Stimulated activated CD8-positive, alpha-beta memory T cell treated with anti-CD3 and anti-CD28 coated beads, Interleukin-7, amount 100 ng/mL, for 4 hours (primary cell): ENCODE data around the gene LDLRAD4.
A peak's percentile ranks its signal among the peaks of the same experiment; 100 is the strongest.

Experiments used
- DNase-seq, 2 donors: peaks; one replicate each; pipeline ENCODE4 v3.0.0-alpha.2; 2020; ENCODE audit warnings: low read depth in 2 of 2

Gene LDLRAD4

DNA sequence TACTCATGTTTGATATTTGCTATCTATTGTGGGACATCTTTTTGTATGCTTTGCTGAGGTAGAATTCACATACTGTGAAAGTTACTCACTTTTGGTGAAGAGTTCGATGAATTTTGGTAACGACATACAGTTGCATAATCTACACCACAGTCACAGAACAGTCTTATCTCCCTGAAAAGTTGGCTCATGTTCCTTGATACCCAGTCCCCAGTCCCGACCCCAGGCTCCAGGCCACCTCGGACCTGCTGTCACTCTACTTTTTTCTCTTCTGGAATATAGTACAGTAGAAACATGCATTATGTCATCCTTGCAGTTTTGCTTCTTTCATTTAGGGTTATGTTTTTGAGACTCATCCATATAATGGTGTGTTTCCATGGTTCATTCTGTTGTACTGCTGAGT is 316.1 kb downstream of the LDLRAD4 start:
- DNase-seq, result no peak

DNA sequence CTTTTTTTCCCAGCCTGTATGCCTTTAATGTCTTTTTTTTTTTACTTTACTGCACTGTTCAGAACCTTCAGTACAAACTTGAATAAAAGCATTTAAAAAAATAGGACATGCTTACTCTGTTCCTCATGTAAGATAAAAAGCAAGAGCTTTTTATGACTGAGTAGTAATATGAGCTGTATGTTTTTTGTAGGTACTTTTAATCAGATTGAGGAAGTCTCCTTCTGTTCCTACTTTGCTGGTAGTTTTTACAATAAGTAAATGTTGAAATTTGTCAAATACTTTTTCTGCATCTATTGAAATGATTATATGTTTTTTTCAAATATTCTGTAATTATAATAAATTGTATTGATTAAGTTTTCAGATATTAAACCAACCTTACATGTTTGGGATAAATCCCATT is 318.0 kb downstream of the LDLRAD4 start:
- DNase-seq, result no peak

DNA sequence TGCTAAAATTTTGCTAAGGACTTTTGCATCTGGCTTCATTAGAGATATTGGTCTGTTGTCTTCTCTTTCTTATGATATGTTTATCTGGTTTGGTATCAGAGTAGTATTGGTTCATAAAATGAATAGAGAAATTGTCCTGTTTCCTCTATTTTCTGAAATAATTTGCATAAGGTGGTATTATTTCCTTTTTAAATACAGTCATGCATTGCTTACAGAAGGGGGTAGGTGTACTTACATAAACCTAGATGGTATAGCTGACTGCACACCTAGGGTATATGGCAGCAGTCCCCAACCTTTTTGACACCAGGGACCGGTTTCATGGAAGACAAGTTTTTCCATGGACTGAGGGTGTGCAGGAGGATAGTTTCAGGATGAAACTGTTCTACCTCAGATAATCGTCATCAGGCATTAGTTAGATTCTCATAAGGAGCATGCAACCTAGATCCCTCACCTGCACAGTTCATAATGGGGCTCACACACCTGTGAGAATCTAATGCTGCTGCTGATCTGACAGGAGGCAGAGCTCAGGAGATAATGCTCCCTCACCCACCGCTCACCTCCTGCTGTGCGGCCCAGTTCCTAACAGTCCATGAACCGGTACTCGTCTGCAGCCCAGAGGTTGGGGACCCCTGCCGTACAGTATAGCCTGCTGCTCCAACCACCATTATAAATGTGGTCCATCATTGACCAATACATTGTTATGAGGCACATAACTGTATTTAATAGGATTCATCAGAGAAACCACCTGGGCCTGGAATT is 318.6 kb downstream of the LDLRAD4 start:
- no peak for DNase-seq

DNA sequence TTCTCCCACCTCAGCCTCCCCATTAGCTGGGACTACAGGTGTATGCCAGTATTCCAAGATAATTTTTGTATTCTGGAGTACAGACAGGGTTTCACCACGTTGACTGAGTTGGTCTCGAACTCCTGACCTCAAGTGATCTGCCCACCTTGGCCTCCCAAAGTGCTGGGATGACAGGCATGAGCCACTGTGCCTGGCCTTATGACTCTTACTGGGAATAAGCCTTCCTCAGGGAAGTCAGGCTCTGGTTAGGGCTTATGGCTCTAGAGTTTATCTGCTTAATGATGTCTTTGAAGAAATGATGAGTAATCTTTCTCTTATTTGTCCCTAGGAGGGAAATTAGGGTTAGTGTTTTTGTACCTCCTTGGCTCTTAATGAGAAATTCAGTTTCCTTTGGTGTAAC is 320.1 kb downstream of the LDLRAD4 start:
- no peak for DNase-seq

DNA sequence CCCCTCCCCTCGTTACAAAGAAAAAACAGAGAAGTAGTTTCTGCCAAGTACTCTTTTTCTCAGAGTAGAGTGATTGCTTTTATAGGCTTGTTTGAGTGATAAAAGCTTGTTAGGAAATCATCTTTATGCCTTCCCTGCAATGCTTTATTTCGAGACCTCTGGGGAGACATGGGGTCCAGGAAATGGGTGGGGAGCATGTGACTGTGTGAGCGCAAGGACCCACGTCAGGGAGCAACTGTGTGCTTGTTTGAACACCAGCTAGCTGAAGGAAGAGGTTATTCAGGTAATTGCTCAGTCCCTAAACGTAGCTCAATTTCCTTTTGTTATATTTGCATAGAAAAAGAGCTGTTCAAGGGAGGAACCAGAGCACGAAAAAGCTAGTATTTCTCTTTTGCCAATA is 320.5 kb downstream of the LDLRAD4 start:
- DNase-seq, result no peak

DNA sequence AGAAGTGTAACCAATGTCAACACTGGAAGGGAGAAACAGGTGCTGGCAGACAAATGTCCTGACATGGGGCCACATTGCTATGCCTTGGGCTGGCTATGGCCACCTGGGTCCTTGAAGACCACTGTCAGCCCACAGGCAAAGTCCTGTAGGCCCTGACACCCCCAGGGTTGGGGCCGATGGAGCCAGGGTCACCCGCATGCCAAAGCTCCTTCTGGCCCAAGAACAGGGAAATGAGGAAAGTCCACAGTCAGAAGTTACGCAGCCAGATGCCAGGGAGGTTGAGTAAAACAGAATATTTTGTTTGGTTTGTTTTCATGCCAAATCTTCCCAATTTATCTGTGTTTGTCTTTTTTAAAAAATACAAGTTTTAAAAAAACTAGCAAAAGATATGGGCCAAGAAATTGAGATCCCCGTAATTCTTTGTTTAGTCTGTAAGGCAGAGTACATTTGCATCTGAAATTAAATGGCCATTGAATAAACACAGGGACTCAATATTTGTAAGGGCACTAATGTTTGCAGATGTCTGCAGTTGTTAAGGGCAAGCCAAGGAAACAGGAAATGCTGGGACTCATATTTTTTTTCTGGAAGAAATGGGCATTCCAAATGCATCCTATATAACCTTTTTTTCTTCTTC is 321.4 kb downstream of the LDLRAD4 start:
- no peak for DNase-seq

DNA sequence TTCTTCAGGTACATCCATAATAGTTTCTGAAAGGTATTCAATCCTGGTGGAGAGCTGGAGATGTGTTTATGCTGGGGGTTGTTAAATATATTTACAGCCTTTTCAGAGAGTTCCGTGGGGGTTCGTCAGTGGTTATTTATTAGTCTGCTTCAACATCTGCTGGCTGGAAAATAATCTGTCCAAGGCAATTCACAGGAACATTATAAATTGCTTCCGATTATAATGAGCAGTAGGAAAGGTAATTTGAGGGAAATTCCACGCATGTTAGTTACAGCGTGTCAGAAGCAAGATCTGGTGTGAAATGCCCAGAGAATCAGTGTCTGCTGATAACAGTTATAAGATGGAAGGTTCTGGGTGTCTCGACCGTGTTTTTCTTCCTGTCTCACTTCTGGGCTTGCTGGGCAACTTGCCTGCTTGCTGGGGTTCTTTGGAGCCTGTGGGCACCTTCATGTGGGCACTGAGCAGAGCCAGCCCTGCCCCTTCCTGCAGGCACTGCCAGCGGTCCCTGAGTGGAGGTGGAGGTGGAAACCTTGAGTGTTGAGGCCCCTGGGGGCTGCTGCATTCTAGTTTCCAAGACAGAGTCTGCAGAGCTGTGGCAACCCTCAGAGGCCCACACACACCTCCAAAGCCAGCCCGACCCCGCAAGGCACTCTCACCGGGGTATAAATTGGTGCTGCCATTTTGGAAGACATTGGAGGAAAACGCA is 322.1 kb downstream of the LDLRAD4 start:
- peak; percentile 17 to 46 for DNase-seq

DNA sequence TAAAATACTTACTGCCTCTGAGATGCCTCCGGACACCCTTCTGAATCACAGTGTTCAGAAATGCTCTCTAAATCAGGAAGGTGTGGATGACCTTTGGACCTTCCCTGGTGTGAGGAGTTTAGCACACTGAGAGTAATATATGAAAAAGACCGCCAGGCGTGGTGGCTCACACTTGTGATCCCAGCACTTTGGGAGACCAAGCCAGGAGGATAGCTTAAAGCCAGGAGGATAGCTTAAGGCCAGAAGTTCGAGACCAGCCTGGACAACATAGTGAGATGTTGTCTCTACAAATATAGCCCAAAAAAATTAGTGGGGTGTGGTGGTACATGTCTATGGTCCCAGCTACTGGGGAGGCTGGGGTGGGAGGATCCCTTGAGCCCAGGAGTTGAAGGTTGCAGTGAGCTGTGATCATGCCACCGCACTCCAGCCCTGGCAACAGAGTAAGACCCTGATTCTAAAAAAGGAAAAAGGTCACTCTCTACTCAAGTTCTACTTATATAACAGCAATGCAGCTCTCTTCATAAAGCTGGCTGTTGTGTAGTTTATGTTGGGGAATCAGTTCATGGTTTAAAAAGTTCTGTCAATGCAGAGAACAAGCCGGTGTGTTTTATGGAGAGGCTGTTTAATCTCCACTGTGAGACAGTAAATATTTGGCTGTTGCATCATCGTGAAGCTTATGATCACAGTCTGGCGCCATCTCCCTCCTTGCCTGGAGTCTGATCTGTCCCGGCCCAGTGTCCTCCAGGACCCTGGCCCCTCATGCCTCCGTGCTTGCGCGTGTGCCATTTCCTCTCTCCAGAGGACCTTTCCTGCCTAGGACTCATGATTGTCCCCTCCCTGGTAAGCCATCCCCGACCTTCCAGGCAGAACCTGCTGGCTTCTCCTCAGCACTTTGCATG is 323.3 kb downstream of the LDLRAD4 start:
- no peak for DNase-seq

DNA sequence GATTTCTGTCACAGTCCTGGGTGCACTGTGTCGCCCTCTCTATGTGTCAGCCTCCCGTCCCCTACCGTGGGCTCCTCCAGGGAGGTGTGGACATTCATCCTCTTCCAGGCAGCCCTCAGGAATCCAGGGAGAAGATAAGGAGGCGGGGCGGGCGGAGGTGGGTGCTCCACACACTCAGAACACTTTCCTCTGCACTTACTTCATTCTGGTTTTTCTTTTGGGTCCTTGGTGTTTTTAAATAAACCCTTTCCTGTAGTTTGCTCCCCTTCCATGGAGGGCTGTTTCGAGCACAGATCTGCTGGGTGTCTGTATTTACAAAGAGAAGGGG is 323.9 kb downstream of the LDLRAD4 start:
- no peak for DNase-seq

DNA sequence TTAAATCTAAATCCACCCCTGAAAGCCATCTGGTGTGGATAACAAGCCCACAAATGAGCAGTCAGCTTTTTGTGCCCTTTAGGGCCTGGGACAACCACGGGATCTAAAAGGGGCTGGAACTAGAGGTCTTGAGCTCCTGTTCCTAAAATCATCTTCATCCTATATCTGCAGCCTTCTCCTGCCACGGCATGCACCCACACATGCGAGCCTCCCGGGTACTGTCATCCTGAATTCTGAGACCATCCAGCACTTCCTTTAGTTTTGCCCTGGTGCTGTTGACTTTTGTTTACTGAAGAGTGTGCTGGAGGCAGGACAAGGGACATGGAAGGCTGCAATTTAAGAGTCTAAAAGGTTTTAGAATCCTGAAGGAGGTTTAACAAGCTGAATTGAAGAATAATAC is 324.6 kb downstream of the LDLRAD4 start:
- no peak for DNase-seq

DNA sequence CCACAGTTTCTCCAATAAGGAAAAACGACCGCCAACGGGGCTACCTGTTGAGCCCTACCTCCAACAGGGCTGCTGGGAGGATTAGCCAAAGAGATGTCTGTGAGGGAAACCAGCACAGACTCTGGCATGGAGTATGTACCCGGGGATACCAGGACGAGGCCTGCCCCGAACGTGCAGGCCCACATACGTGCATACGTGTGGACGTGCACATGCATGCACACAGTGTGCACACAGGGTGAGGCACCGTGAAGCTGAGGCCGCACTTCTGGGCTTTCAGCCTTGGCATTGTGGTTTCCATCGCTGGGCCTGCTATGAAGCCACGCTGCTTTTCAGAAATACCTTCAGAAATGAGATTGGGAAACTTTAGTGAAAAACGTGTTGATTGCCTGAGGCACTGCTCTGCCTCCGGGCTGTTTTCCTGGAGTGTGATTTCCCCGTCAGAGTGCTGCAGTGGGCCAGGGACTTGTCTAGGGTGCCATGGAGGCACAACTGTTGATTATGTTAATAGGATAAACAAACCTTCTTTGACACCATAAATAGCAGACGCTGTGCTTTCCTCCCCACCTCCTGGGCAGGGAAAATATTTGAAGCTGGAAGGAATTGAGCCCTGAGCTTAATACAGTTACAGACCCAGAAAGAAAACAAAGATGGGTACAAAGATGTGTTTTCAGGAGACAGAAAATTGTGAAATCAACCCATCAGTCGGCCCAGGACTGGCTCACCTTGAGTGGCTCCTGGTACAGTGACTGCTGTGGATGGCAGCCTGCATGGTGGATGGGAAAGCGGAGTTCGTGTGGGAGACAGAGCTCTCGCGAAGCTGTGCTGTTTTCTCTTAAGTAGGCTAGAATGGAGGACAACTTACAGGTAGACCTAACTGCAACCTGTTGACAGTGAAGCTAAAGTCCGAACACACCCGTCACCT is 325.5 kb downstream of the LDLRAD4 start:
- DNase-seq, result no peak

DNA sequence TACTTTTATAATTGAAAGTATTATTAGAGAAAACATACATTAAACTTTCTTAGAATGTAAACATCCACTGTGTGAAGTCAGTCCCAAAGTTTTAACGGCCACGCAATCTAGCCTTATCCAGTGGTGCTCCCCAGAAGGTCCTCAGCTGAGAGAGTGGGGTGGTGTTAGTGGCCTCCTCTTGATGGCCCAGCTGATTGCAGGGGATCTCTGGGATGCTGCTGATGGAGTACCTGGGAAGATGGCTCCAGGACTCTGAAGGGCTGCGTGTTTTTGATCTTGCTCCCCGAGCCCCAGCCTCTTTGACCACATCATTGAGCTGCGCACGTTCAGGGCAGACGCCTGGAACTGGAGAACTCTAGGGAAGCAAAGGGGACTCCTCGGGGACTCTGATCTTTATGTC is 326.4 kb downstream of the LDLRAD4 start:
- no peak for DNase-seq

DNA sequence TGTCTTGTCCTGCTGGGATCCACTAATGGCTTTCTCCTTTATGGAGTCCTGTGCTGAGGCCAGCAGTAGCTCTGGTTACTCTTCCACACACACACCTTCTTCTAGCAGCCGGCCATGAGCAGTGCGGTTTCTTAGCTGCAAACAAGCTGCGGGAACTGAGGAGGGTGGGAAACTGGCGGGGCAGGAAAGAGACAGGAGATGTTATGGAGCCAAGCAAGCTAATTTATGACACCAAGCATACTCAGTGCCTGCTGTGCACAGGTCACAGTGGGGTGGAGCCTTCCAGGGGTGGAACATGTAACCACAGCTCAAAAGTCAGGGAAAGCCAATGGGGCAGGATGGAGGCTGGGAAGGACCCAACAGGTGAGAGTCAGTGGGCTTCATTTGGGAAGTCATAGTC is 327.0 kb downstream of the LDLRAD4 start:
- DNase-seq, result no peak

DNA sequence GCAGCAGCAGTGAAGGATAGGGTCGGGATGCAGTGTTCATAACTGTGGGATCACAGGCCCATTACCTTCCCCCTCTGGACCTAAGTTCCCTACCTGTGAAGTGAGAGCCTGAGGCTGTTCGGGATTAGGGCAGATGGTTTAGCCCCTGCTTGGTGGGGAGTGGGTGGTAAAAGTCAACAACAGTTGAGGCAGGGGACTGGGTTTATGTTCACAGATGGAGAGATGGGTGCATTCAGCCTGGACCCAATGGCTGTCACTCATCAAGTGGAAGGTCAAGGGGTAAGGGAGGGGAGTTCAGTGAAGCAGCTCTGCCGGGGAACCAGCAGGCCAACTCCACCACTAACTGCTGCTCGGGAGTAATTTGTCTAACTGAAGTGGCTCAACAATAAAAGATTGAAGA is 327.4 kb downstream of the LDLRAD4 start:
- DNase-seq, result no peak

DNA sequence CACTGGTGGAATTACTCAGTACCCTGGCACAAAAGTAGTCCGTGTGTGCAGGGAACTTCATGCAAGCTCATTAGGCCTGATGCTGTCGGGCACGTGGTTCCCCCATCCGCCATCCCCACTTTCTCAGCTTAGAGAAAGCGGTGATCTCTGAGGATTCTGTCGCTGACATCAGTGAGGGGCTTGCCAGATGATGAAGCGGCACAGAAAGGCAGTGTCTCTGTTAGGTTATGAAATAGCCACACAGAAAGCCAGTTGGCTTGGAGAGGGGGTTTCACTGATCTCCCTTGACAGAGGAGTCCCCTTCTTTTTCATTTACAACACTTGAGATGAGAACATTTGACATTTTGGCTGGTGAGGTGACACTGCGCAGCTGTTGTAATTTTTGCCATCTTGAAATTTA is 328.1 kb downstream of the LDLRAD4 start:
- DNase-seq, result no peak

DNA sequence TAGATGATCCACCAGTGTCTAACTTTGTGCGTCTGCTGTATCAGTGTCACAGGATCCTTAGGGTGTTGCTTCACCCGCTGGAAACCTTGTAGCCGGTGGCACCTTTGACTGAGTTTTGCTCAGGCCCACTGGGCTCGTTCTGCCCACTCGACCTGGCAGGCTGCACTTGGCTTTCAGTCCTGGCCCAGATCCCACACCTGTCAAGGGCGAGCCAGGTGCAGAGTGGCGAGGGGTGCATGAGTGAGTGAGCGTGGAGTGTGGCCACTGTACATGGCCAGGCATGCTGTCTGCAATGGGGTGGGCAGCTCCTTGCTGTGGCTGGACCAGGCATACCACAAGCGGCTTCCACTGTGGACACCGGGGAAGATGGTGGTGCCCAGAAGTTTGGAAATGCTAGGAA is 328.8 kb downstream of the LDLRAD4 start:
- no peak for DNase-seq

DNA sequence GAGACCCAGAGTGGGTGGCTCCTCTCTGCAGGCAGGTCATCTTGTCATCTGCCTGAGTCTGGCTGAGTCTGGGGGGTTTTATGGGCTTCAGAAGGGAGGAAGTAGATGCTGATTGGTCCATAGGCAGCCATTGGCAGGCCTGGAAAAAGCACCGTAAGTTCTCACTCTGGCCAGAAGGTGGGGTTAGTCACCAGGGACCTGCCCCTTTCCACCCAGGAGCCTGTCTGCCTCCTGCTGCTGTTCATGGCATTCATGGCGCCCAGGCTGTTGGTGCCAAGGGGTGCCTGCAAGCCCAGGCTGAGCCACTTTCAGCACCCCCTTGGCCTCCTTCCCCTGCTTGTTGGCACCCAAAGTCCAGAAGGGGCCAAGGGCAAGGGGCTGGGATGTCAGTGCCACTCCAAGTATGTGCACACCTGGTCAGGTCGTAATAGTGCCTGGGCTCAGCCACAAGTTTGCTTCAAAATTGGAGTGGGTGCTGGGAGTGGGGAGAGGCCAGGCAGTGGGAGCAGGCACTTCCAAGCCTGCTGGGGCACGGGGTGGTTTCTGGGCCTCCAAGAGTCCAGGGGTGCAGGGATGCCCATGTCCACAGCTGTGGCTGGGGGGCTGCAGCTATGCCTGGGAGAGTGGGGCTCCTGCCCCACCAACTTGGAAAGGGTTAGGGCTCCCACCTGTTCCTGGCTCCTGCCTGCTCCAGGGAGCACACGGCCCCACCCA is 329.7 kb downstream of the LDLRAD4 start:
- no peak for DNase-seq

DNA sequence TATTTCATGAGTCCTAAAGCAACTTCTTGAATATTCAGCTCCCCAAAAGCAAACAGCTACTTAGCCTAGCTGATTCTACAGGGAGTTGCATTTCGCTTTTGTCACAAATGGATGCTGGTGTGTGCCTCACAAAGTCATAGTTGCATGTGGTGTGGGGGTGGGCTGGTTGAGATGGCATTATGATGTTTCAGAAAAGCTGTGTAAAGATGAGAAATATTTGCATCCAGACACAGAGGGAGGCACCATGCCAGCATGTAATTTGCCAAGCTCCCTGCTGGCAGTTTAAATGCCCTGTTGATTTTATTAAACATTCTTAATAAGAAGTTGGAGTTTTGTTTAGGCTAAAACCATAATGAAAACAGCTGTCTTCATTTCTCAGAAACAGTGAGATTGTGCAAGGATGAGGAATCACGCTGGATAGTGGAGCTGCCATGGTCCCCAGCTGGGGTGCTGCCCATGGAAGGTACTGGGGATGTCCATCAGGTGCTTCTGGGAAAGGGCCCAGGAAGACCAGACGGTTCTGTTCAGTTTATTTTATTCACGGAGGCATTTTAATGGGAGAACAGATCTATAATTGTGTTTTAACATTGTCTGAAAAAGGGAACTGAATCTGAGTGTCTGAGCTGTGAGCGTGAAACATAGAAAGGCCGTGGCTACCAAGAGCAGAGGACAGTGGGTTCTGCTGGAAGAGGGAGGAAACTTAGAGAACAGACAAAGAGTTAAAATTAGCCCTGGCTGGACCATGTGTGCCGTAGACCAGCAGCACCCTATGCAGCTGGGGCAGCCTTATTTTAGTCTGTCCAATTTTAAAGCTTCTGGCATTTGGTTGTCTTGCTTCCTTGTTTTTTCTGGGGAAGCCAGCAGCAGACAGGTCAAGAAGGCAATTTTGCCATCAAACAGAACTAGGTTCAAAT is 330.7 kb downstream of the LDLRAD4 start:
- no peak for DNase-seq

DNA sequence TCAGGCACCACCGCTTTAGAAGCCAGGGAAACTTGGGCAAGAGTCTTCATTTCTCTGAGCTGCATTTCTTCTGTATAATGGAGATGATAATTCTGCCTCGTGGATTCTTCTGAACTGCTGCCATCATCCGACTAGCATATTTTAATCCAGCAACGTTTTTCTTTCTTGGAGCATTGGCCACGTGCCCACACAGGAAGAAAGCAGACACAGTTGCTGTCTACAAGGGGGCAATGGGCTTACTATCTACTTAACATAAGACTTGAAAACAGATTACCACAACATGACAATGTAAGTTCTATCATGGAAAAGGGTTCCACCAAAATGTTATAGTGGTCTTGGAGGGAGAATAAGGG is 331.3 kb downstream of the LDLRAD4 start:
- DNase-seq, result no peak
